HG03095 (cell line): ENCODE data around the gene AVPI1.
A peak's percentile ranks its signal among the peaks of the same experiment; 100 is the strongest.

ENCODE experiments used
- ATAC-seq: cut with Tn5 transposase; IDR thresholded peaks from one replicate; pipeline ENCODE4 v1.9.1; 2021; ENCODE audit warnings: moderate library complexity; ENCODE audit not compliant: unreplicated experiment

The AVPI1 gene, protein sequence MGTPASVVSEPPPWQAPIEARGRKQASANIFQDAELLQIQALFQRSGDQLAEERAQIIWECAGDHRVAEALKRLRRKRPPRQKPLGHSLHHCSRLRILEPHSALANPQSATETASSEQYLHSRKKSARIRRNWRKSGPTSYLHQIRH

GRCh38 chr10:97686962-97687784 lies at the start of gene AVPI1:
TSS of gene AVPI1 (minus strand) at chr10:97687241. CDS start at chr10:97679905, 7,336 bp downstream.
- peak; percentile 86 for ATAC-seq

DNA sequence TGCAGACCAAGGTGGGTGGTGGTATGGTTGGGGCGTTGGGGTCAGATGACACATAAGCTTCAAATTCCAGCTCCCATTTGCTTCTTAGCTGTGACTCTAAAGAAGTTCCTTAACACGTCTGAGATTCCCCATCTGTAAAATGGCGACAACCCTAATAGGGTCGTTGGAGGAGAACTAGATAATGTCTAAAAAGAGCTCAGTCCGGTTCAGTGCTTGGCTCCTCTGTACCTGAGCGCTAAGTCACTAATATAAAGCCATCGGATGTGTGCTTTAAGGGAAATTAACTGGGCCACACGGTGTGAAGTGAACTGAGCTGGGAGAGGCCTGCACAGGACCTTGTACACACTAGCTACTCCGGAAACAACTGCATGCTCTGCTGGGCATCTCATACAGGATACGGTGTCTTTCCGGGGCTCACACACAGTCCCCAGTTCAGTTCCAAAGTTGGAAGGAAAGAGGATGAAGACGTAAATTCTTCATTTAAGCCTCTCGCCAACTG lies 49.4 kb upstream of the AVPI1 start:
- ATAC-seq, result peak; percentile 20

DNA sequence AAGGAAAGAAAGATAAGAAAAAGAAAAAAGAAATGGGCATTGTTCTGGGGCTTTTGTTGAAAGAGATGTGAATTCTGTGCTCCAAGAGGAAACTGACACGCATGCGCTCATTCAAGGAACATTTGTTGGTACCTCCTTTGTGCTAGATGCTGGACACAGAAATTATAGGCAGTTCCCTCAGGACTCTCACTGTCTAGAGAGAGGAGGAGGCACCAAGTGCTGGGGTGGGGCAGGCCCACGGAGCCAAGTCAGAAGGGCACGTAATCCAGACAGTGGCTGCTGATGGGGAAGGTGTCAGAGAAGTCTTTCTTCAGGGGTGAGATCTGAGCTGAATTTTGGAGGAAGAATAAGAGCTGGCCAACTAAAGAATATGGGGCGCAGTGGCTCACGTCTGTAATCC lies 47.0 kb upstream of the AVPI1 start:
- ATAC-seq, result no peak

GRCh38 chr10:97733256-97733655 lies 46.2 kb upstream of the AVPI1 start:
- ATAC-seq, result no peak

DNA sequence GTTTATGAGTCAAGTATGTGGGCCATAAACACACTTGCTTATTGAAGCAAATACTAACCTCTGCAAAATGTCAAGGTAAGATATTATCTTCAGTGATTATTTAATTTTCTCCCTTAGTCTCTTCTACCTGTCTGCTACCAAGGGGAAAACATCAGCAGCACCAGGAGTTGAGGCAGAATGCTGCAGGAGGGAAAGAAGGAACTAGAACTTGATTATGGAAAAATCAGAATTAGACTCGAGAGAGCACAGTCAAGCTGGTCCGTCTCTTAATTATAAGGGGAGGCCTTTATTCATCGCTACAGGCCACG lies 45.0 kb upstream of the AVPI1 start:
- no peak for ATAC-seq

GRCh38 chr10:97731346-97732051 lies 44.5 kb upstream of the AVPI1 start:
- no peak for ATAC-seq

- no peak for ATAC-seq
Observed at GRCh38 chr10:97729014-97729413, 42.0 kb upstream of the AVPI1 start.

GRCh38 chr10:97726636-97727178 lies 39.7 kb upstream of the AVPI1 start:
- no peak for ATAC-seq

- no peak for ATAC-seq
Observed at GRCh38 chr10:97724341-97724941, 37.4 kb upstream of the AVPI1 start.

- no peak for ATAC-seq
Observed at GRCh38 chr10:97723001-97723400, 36.0 kb upstream of the AVPI1 start.

- ATAC-seq, result no peak
Observed at GRCh38 chr10:97721871-97722780, 35.1 kb upstream of the AVPI1 start.

DNA sequence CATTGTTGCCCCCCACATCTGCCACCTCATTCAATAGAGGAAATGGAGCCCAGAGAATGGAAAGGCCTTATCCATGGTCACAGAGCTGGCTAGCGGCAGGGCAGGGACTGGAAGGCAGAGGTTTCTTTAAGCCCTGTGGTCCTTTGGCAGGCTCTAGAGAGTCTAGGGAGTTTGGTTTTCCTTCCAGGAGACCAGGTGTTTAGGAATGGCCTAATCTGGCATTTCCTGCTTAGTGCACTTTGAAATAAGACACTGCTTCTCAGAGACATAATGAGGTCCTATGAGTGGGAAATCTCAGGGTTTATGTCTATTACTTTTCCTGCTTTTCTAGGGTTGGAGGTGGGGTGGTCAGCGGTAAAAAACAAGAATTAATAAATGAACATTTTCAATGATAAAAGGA lies 32.6 kb upstream of the AVPI1 start:
- no peak for ATAC-seq

DNA sequence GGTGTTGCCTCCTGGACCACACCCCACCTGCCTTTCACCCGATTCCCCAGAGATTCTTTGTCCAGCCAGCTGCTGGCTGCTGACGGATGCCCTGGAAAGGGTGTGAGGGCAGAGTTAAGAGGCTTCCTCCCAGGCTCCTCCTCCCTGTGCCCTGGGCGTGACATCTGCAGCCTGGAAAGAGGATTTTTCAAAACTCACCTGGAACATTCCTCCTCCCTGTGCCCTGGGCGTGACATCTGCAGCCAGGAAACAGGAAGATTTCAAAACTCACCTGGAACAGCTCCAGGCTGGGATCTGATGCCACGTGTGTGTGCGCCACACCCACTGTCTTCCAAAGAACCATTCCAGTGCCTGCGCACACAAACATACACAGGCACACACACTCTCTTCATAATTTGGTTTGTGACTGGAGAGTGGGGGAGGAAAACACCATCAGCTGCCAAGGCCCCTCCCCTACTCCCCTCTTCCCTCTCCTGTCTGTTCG lies 31.7 kb upstream of the AVPI1 start:
- no peak for ATAC-seq

GRCh38 chr10:97718178-97718577 lies 31.1 kb upstream of the AVPI1 start:
- no peak for ATAC-seq

DNA sequence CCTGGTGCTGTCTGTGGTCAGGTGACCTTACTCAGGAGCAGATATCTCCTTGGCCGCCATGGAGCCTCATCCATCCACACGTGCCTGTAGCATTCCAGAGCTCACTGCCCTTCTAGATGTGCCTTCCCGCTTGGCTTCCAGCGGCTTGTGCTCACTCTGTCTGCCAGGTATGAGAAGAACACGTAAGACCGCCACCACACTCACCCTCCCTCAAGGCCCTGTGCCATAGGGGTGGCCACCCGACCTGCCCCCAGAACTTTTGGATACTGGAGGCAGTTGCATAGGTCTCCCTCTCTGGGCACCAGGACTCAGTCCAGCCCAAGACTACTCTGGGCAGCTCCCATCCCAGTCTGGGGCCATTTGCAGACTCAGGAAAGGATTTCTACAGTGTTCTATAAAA lies 30.6 kb upstream of the AVPI1 start:
- no peak for ATAC-seq

GRCh38 chr10:97715259-97715874 lies 28.3 kb upstream of the AVPI1 start:
- no peak for ATAC-seq

DNA sequence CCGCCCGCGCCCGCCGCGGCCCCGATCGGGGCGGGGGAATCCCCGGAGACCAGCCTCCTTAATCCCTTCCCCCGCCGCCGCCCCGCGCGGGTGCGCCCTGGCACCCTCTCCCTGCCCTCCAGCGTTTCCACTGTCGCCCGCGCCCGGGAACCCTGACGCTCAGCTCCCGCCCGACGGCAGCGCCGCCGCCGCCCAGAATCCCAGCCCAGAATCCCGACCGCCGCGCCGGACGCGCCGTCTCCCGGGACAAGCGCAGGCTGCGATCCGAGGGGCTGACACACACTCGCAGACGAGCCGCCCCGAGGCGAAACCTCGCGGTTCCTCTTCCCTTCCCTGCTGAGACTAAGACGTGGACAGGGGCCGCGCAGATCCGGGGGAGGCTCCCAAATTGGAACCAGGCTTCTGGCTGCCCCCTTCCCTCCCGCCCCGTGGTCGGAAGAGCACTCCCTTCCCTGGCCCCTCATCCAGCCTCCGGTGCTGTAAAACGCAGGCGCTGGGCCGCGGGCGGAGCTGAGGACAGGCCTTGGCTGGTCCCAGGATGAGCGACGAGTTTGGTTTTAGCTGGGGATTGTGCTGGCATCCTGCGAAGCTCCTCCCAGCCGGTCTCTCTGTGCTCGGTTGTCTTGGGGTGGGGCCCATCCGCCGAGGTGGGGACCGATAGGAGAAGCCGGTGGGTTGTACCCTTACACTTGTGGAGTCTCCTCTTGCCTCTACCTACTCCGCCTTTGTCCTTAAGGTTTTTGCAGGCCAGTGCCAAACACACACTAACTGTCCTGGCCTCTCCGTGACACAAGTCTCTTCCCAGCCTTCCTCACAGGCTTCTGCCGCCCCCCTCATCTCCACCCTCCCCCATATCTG lies 27.6 kb upstream of the AVPI1 start:
- ATAC-seq, result peak; percentile 33

- peak; percentile 77 for ATAC-seq
Observed at GRCh38 chr10:97713826-97714400, 26.9 kb upstream of the AVPI1 start.
